GM12892 (cell line): ENCODE data around the gene KLHL15. TPM values are rescaled to one million over a fixed set of nuclear protein-coding genes. Genes with fewer than 3 reads are reported as not detected.
"Not testable (repeated sequence)": the region's sequence is repeated elsewhere in the genome, so short reads cannot be mapped to it uniquely, and the experiment has no call there.

Experiments used
- DNase-seq: peaks from one replicate; pipeline ENCODE4 v3.0.0; 2011; ENCODE audit not compliant: insufficient read length
- FAIRE-seq: peaks from 2 replicates; lab custom pipeline; 2011; peaks lifted over from hg19 to GRCh38; lab: Jason Lieb, UNC
- POLR2A ChIP-seq: IDR thresholded peaks from 2 replicates; pipeline ENCODE4 v1.6.1; 2011; ENCODE audit warnings: low read depth, low read length, control low read depth
- POLR2AphosphoS5 ChIP-seq: IDR thresholded peaks from 2 replicates; pipeline ENCODE4 v1.6.1; 2011; ENCODE audit warnings: low read depth, low read length, control low read depth
- TAF1 ChIP-seq: IDR thresholded peaks from 2 replicates; pipeline ENCODE4 v1.6.1; 2011; ENCODE audit warnings: low read depth, mild to moderate bottlenecking, control low read depth, low read length, borderline replicate concordance
- polyA plus RNA-seq: library from polyadenylated mRNA; unstranded; fragments of >200 nt; gene quantifications from one replicate; pipeline ENCODE4 v1.2.1, GENCODE V29; 2012; ENCODE audit warnings: missing spikeins, inconsistent platforms; ENCODE audit not compliant: missing spikeins

Gene KLHL15, protein sequence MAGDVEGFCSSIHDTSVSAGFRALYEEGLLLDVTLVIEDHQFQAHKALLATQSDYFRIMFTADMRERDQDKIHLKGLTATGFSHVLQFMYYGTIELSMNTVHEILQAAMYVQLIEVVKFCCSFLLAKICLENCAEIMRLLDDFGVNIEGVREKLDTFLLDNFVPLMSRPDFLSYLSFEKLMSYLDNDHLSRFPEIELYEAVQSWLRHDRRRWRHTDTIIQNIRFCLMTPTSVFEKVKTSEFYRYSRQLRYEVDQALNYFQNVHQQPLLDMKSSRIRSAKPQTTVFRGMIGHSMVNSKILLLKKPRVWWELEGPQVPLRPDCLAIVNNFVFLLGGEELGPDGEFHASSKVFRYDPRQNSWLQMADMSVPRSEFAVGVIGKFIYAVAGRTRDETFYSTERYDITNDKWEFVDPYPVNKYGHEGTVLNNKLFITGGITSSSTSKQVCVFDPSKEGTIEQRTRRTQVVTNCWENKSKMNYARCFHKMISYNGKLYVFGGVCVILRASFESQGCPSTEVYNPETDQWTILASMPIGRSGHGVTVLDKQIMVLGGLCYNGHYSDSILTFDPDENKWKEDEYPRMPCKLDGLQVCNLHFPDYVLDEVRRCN
- polyA plus RNA-seq, result 4.0 TPM

DNA sequence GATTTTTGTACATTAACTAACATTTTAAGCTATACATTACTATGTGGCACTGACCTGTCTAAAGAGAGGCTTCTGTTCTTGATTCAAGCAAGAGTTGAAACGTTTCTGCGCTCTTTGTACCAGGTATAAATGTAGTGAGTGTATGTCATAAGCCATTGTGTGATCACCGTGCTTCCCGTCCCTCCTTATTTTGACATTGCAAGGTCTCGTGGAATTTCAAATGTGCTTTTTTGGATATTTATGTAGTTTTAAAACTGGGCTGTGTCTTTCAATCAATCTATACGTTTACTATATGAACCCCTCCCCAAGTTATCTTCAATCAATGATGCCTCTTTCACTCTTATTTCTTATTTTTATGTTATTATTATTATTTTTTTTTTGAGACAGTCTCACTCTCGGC, at the start of gene KLHL15:
Gene KLHL15, minus strand, starts transcription at position 101 of the 400 bp plus-strand sequence. CDS start 20,493 bp downstream, outside the sequence.
- DNase-seq (no peak), FAIRE-seq (peak; percentile 30)
- no peak for TF ChIP-seq TAF1
- no peak for TF ChIP-seq POLR2A
- no peak for TF ChIP-seq POLR2AphosphoS5

DNA sequence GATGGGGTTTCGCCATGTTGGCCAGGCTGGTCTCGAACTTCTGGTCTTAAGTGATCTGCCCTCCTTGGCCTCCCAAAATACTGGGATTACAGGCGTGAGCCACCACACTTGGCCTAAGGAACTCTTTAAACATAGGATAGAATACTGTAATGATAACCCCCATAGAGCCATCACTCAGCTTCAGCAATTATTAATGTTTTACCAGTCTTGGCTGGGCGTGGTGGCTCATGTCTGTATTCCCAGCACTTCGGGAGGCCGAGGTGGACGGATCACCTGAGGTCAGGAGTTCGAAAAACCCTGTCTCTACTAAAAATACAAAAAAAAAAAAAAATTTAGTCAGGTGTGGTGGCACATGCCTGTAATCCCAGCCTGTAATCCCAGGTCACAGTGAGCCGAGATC, 42.9 kb upstream of the KLHL15 start:
- FAIRE-seq, result no peak
- 0 out of 2 replicates have a peak, but pooled peaks have one; percentile 30 for TF ChIP-seq POLR2A
- no peak for TF ChIP-seq TAF1
- no peak for TF ChIP-seq POLR2AphosphoS5

DNA sequence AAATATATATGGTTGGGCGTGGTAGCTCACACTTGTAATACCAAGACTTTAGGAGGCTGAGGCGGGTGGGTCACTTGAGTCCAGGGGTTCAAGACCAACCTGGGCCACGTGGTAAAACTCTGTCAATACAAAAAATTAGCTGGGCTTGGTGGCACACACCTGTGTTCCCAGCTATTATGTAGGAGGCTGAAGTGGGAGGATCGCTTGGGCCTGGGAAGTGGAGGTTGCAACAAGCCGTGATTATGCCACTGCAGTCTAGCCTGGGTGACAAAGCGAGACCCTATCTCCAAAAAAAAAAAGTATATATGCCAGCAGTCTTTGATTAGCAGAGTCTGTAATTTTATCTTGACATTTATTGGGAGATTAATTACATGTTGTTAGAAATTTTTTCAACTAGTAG, 36.5 kb upstream of the KLHL15 start:
- TF ChIP-seq POLR2AphosphoS5 (peak; percentile 29; the same call in 1 of the 2 replicates), TAF1 (no peak)
- no peak for DNase-seq
- FAIRE-seq, result no peak

More for the DNA sequence above, 42.9 kb upstream of the KLHL15 start:
- no peak for DNase-seq

DNA sequence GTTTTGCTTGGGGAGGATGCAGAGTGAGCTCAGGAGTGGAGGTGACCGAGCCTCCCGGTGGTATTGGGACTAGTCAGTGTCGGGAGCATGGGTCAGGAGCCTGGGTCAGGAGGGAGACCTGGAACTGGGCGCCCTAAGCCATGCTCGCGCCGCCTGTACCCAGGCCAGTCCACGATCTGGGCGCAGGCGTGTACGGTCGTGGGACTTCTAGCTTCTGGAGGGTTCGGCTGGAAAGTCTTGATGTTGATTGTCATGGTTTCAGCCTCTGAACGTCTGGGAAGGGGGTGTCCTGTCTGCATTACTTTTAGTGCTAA, 28.0 kb upstream of the KLHL15 start:
- TF ChIP-seq POLR2A (no peak), TAF1 (no peak), POLR2AphosphoS5 (no peak)
- DNase-seq (no peak), FAIRE-seq (no peak)

DNA sequence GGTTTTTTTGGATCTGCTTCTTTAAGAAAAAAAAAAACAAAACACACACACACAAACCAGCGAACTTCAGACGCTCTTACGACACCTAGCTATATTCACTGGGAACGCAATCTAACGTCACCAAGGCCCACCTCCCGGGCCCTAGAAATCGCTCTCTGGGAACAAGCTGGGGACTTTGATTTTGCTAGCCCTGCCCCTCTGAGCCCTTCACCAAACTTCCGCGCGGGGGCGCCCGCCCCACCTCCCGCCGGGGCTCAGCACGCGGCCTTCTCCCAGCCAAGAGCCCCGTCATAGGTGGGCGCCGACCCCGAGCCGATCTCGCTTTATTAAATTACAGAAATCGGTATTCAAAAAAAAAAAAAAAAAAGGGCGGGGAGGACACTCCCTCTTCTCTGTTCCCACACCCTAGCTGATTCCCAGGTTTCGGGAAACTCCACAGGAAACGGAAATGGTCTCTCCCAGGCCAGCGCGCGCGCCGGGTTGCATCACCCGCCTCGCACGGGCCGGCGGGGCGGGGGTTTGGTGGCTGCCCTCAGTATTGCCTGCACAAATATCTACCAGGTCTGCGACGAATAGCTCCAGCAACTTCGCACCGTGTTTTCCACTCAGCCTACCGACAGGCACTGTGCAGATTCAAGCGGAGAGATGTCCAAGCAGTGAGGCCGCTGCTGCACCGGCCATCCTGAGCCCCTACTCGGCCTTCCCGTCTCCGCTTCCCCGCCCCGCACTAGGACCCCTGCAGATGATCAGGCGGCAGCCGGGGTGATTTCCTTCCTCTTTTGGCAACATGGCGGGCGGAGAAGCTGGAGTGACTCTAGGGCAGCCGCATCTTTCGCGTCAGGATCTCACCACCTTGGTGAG, 27.4 kb upstream of the KLHL15 start, which contains the start of gene EIF2S3:
Gene EIF2S3, plus strand, starts transcription at position 775 of the 861 bp plus-strand sequence. Its CDS starts 13 bp downstream, at position 788.
- FAIRE-seq (peak; percentile 99), DNase-seq (peak; percentile 65)
- TF ChIP-seq POLR2AphosphoS5, result peak; percentile 96
- TF ChIP-seq POLR2A, result peak; percentile 95
- peak; percentile 88; the same call in 1 of the 2 replicates for TF ChIP-seq TAF1

DNA sequence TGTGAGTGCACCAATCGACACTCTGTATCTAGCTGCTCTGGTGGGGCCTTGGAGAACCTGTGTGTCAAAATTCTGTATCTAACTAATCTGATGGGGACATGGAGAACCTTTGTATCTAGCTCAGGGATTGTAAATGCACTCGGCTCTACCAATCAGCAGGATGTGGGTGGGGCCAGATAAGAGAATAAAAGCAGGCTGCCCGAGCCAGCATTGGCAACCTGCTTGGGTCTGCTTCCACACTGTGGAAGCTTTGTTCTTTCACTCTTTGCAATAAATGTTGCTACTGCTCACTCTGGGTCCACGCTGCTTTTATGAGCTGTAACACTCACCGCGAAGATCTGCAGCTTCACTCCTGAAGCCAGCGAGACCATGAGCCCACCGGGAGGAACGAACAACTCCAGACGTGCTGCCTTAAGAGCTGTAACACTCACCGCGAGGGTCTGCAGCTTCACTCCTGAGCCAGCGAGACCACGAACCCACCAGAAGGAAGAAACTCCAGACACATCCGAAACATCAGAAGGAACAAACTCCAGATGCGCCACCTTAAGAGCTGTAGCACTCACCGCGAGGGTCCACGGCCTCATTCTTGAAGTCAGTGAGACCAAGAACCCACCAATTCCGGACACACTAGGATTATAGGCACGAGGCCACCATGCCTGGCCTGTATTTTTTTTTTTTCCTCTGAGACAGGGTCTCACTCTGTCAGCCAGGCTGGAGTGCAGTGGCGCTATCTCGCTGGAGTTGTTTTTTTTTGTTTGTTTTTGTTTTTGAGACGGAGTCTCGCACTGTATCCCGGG, 23.7 kb upstream of the KLHL15 start:
- DNase-seq, FAIRE-seq: not testable (repeated sequence)

DNA sequence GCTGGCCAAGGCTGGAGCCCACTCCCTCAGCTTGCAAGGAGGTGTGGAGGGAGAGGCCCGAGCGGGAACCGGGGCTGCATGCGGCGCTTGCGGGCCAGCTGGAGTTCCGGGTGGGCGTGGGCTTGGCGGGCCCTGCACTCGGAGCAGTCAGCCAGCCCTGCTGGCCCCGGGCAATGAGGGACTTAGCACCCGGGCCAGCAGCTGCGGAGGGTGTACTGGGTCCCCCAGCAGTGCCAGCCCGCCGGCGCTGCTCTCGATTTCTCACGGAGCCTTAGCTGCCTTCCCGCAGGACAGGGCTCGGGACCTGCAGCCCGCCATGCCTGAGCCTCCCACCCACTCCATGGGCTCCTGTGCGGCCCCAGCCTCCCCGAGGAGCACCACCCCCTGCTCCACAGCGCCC, 22.7 kb upstream of the KLHL15 start:
- DNase-seq, FAIRE-seq: not testable (repeated sequence)

DNA sequence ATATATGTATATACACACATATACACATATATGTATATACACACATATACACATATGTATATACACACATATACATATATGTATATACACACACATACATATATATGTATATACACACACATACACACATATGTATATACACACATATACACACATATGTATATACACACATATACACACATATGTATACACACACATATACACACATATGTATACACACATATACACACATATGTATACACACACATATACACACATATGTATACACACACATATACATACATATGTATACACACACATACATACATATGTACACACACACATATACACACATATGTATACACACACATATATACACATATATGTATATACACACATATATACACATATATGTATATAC, 19.1 kb upstream of the KLHL15 start:
- FAIRE-seq, DNase-seq: not testable (repeated sequence)

DNA sequence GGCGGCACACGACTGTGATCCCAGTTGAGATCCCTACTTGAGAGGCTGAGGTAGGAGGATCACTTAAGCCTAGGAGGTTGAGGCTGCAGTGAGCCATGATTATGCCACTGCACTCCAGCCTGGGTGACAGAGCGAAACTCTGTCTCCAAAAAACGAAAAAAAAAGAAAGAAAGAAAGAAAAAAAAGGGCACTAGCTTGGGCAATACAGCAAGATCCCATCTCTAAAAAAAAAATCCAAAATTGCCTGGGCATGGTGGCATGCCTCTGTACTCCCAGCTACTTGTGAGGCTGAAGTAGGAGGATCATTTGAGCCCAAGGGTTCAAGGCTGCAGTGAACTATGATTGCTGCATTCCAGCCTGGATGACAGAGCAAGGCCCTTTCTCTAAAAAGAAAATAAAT, 10.7 kb upstream of the KLHL15 start:
- no peak for DNase-seq
- no peak for FAIRE-seq
- TF ChIP-seq TAF1 (no peak), POLR2A (no peak), POLR2AphosphoS5 (no peak)

DNA sequence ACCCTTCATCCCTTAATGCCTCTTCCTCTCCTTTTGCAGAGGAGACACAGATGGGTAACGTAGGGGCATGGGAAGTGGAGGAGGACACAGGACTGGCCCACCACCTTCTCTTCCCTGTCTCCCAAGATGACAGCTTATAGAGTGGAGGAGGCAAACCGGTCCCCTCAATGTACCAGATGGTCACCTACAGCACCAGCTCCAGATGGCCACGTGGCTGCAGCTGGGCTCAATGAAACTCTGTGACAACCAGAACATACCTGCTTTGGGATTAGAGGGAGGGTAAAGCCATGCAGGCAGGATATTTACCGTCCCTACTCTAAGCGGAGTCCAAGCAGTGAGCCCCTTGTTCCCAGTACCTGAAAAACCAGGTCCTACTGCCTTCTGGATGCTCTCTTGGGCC, 7.5 kb upstream of the KLHL15 start:
- DNase-seq, result no peak
- no peak for FAIRE-seq
- TF ChIP-seq POLR2A (no peak), POLR2AphosphoS5 (no peak), TAF1 (no peak)

DNA sequence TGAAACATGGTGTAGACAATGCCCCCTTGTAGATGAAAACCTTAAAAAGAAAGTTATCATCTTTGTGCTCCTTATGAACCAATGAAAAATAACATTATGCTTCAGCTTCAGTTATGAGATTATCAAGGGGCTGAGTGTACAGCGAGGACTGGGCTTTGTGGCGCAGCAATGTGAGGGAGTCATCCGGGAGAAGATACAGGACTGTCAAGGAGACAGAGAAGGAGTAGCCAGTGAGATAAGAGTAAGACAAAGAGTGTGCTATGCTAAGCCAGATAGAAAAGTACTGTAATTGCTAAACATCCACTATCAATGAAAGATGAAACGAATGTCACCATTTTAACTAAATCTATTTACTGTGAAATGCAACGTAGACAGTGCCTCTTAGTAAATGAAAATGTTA, 3.6 kb upstream of the KLHL15 start:
- DNase-seq (no peak), FAIRE-seq (no peak)
- TF ChIP-seq TAF1, result no peak
- no peak for TF ChIP-seq POLR2AphosphoS5
- no peak for TF ChIP-seq POLR2A

DNA sequence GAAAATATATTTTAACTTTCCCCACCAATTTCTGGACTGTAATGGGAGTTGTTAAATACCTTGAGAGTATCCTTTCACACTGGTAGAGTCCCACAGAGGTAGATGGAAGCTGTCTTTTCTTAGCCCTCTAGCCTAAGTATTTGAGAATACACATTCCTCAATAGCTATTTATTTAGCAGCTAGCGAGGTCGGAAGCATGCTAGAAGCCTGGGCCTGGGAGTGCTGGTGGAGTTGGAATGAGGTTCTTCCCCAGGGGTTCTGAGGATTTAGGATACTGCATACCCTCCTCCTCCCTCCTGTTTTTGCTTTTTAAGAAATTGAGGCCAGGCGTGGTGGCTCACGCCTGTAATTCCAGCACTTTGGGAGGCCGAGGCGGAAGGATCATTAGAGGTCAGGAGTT, 999 bp upstream of the KLHL15 start:
- TF ChIP-seq POLR2A, result no peak
- TF ChIP-seq TAF1, result no peak
- FAIRE-seq (no peak), DNase-seq (no peak)
